Hepatocyte (in vitro differentiated cells): ENCODE measurements around the gene MET.

ENCODE experiments used
- EZH2 ChIP-seq: fragments of 200-600 bp; sonication (generic); IDR thresholded peaks from 2 replicates; pipeline ENCODE4 v1.6.1; 2016; ENCODE audit warnings: antibody characterized with exemption, mild to moderate bottlenecking, borderline replicate concordance
- EZH2phosphoT487 ChIP-seq: fragments of 200-600 bp; sonication (generic); IDR thresholded peaks from one replicate; pipeline ENCODE4 v1.6.1; 2018; ENCODE audit warnings: antibody characterized with exemption, mild to moderate bottlenecking, low read depth, moderate library complexity; ENCODE audit not compliant: unreplicated experiment, severe bottlenecking
- TF ChIP-seq, protein P1 (sequence below): fragments of 200-600 bp; sonication (generic); IDR thresholded peaks from 2 replicates; pipeline ENCODE4 v1.5.1; 2016; ENCODE audit warnings: antibody characterized with exemption, mild to moderate bottlenecking; ENCODE audit not compliant: poor library complexity

DNA sequence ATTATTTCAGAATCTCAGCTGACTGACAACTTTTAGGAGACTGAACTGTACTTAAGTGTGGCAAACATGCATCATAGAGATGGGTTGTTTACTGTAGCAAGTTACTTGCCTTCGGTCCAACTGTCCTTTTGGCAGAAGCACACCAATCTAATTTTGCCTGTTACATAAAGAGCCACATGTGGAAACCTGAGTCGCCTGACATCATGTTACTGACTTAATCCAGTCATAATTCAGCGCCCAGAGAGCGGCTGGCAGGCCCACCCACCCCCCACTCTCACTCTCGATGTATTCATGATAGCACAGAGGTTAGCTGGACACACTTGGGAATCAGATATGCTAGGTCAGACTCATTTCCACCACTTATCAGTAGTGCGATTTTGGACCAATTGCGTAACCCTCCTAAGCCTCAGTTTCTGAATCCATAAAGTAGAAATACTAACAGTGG lies 133.1 kb downstream of the MET start:
- TF ChIP-seq, protein P1, sequence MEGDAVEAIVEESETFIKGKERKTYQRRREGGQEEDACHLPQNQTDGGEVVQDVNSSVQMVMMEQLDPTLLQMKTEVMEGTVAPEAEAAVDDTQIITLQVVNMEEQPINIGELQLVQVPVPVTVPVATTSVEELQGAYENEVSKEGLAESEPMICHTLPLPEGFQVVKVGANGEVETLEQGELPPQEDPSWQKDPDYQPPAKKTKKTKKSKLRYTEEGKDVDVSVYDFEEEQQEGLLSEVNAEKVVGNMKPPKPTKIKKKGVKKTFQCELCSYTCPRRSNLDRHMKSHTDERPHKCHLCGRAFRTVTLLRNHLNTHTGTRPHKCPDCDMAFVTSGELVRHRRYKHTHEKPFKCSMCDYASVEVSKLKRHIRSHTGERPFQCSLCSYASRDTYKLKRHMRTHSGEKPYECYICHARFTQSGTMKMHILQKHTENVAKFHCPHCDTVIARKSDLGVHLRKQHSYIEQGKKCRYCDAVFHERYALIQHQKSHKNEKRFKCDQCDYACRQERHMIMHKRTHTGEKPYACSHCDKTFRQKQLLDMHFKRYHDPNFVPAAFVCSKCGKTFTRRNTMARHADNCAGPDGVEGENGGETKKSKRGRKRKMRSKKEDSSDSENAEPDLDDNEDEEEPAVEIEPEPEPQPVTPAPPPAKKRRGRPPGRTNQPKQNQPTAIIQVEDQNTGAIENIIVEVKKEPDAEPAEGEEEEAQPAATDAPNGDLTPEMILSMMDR: no peak
- TF ChIP-seq EZH2: no peak
- TF ChIP-seq EZH2phosphoT487: no peak
